ENCODE results near the gene COMMD4. TPM values are rescaled to one million over a fixed set of nuclear protein-coding genes. Genes with fewer than 3 reads are reported as not detected.

COMMD4 gene
- total RNA-seq, 1 donor: 61.7 TPM

Small RNA genes within 50 kb of the gene (small RNA-seq; reads per million reads assigned to genes)
- not detected for gene RN7SL327P

Other genes with a start within 250 kb of the COMMD4 start
- 8.1 and 9.1 TPM in 2 replicates for gene C15orf39, start 134.2 kb upstream of the COMMD4 start, total RNA-seq
- not detected in 2 replicates for gene GOLGA6C, start 77.7 kb upstream of the COMMD4 start, total RNA-seq
- not detected in 2 replicates for gene GOLGA6D, start 53.2 kb upstream of the COMMD4 start, total RNA-seq
- 3.2 and 4.3 TPM in 2 replicates for gene NEIL1, start 11.0 kb downstream of the COMMD4 start, total RNA-seq
- 123 and 162 TPM in 2 replicates for gene MAN2C1, start 32.5 kb downstream of the COMMD4 start, total RNA-seq
- 29.0 and 35.0 TPM in 2 replicates for gene SIN3A, start 115.6 kb downstream of the COMMD4 start, total RNA-seq
- gene PTPN9, start 243.3 kb downstream of the COMMD4 start, total RNA-seq: 23.5 and 32.4 TPM in 2 replicates

Measured in fibroblast of villous mesenchyme (primary cell).